ENCODE data around the gene FBLN5. TPM values are rescaled to one million over a fixed set of nuclear protein-coding genes. Genes with fewer than 3 reads are reported as not detected.

FBLN5 gene
- total RNA-seq, 6 experiments from 2014 or later, result 6.7 to 36.3 (median 17.8) TPM

DNA sequence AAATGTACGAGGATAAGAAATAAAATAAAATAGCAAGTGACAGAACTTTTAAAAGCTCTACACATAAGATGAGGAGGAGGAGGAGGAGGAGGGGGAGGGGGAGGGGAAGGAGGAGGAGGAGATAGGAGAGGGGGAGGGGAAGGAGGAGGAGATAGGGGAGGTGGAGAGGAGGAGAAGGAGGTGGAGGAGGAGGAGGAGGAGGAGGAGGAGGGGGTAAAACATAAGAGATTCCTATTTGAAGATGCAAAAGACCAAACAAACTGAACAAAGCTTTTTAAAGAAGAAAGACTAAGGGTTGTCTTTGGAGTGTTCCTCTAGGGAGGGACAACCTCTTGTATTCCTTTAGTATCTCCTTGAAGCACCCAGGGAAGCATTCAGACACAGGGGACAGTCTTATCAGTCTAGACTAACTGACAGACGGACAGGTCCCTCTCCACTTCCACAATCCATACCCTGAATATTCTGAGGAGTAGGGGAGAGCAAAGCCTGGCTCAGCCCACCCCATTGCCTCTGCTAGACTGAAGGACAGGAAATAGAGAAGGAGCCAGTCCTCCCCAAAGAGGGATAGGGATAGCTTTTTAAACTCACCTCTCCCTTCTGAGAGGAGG, 93.1 kb downstream of the FBLN5 start:
- Histone ChIP-seq H3K9me3 (no peaks in the 10 kb centered on the region), H3K4me3 (no peak overlapping the region), H3K36me3 (no peaks in the 10 kb centered on the region), H3K27me3 (no peaks in the 10 kb centered on the region), H3K27ac (no peak overlapping the region), H3K4me1 (no peaks in the 10 kb centered on the region)
- 82% methylated on average over 2 of the region's 2 CpGs for WGBS (ENCODE audit: insufficient coverage, low coverage, low lambda C conversion rate, missing lambda C conversion rate)
- no peak for TF ChIP-seq POLR2A (IDR thresholded peaks at IDR 0.05)
- TF ChIP-seq, protein P1, sequence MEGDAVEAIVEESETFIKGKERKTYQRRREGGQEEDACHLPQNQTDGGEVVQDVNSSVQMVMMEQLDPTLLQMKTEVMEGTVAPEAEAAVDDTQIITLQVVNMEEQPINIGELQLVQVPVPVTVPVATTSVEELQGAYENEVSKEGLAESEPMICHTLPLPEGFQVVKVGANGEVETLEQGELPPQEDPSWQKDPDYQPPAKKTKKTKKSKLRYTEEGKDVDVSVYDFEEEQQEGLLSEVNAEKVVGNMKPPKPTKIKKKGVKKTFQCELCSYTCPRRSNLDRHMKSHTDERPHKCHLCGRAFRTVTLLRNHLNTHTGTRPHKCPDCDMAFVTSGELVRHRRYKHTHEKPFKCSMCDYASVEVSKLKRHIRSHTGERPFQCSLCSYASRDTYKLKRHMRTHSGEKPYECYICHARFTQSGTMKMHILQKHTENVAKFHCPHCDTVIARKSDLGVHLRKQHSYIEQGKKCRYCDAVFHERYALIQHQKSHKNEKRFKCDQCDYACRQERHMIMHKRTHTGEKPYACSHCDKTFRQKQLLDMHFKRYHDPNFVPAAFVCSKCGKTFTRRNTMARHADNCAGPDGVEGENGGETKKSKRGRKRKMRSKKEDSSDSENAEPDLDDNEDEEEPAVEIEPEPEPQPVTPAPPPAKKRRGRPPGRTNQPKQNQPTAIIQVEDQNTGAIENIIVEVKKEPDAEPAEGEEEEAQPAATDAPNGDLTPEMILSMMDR (IDR thresholded peaks at IDR 0.05), result no peak
- no peak for DNase-seq
- intact Hi-C loops (cut with DNase I), result no loop called here
- ATAC-seq, result no peak

DNA sequence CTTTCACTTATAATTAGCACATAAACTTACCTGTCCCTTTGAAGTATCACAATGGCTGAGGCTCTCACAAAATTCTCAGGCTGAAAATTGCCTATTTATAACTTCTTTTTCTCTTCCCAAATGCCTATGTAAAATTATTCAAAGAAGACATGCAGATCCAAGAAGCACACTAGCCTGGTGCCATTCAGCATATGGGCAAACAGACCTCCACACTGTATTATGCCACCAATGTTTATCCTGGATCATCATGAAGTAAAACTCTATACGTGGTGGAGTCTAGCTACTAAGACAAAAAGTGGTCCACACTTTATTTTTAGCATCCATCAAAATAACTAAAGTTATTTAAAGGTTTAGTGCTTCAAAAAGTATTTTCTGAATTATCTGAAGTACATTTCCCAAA, 95.9 kb downstream of the FBLN5 start:
- H3K36me3 ChIP-seq, result no peaks in the 10 kb centered on the region
- H3K4me3 ChIP-seq, result no peak overlapping the region
- no peak for DNase-seq
- intact Hi-C loops (cut with DNase I), result no loop called here
- no peaks in the 10 kb centered on the region for H3K27me3 ChIP-seq
- H3K4me1 ChIP-seq, result no peaks in the 10 kb centered on the region
- ATAC-seq, result no peak
- WGBS (ENCODE audit: insufficient coverage, low coverage, low lambda C conversion rate, missing lambda C conversion rate), result 0% methylated on average over 1 of the region's 1 CpG
- H3K9me3 ChIP-seq, result no peaks in the 10 kb centered on the region
- no peak overlapping the region for H3K27ac ChIP-seq
- TF ChIP-seq, protein P1 (IDR thresholded peaks at IDR 0.05), result no peak
- no peak for TF ChIP-seq POLR2A (IDR thresholded peaks at IDR 0.05)

DNA sequence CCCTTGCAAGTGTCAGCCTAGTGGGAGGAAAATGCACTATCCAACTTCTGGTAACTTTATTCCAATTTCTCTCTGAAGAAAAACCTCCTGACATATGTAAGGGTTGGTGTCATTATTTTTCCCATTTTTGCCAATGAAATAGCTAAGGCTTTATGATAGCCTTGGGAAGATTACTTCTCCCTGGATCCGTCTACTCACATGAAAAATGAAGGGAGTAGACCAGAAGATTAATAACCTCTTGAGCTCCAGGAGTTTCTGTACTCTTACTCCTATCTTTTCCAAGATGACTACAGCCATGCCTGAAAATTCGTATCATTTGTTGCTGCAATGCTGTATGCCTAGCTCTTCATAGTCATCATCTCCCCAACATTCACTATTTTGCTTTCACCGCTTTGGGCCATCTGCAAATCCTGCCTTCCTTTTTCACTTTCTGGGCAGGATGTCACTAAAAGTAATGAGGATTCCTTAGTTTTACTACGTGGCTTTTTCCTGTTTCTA, 98.9 kb downstream of the FBLN5 start:
- intact Hi-C loops (cut with DNase I), result no loop called here
- Histone ChIP-seq H3K36me3 (no peaks in the 10 kb centered on the region), H3K4me3 (no peak overlapping the region), H3K27me3 (no peaks in the 10 kb centered on the region), H3K9me3 (no peaks in the 10 kb centered on the region), H3K4me1 (no peaks in the 10 kb centered on the region), H3K27ac (no peak overlapping the region)
- DNase-seq (no peak), ATAC-seq (no peak)
- TF ChIP-seq, protein P1 (IDR thresholded peaks at IDR 0.05), result no peak
- no peak for TF ChIP-seq POLR2A (IDR thresholded peaks at IDR 0.05)
- WGBS (ENCODE audit: insufficient coverage, low coverage, low lambda C conversion rate, missing lambda C conversion rate), result 67% methylated on average over 4 of the region's 4 CpGs

DNA sequence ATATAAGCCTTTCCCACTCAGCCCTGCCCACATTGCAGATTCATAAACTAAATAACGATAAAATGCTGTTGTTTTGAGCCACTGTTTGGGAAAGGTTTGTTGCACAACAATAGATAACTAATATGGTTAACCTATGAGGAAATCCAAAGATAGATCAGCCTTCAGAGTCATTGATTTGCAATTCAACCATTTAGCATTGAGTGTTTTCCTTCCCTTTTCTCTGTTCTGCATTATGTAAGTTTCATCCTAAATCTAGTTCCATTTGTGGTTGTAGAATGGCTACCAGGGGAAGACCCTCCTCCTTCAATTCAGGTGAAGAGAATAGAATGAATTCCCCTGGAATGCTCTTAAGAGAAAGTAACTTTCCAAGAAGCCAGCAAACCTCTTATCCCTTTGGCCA, 99.8 kb downstream of the FBLN5 start:
- DNase-seq (no peak), ATAC-seq (no peak)
- H3K9me3 ChIP-seq, result no peaks in the 10 kb centered on the region
- WGBS (ENCODE audit: insufficient coverage, low coverage, low lambda C conversion rate, missing lambda C conversion rate), result 67% methylated on average over 1 of the region's 1 CpG
- no peak overlapping the region for H3K27ac ChIP-seq
- no peaks in the 10 kb centered on the region for H3K4me1 ChIP-seq
- no peak overlapping the region for H3K4me3 ChIP-seq
- intact Hi-C loops (cut with DNase I), result no loop called here
- no peaks in the 10 kb centered on the region for H3K27me3 ChIP-seq
- TF ChIP-seq, protein P1 (IDR thresholded peaks at IDR 0.05), result no peak
- no peaks in the 10 kb centered on the region for H3K36me3 ChIP-seq

Data from right lobe of liver (tissue), 6 donors.